ENCODE measurements around the gene KLHL28. TPM values are rescaled to one million over a fixed set of nuclear protein-coding genes. Genes with fewer than 3 reads are reported as not detected.

Gene KLHL28
- total RNA-seq, 3 donors from 2014 or later (not counting 1 experiment from before 2014, with no cell fraction given), result 47.6 to 59.7 (median 56.0) TPM

DNA sequence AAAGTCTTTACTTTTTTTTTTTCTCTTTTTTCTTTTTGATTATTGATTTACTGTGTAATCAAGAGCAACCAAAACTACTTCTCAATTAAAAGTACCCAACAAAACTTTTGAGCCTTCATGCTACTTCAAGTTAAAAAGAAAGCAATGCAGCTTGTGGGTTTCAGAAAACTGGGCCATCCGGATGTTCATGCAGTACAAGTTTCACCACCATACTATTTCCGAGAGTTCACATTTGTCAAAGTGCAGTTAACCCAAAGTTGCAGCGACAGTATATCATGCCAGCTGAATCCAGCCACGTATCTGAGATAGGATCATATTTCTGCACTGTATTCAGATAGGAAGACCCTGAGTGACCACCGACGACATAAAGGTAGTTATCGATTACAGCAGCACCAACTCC, 33.0 kb downstream of the KLHL28 start:
- H3K27me3 Mint-ChIP-seq (ENCODE audit: low read depth in 2 of 2), result no peaks in the 10 kb centered on the region
- H3K4me1 Mint-ChIP-seq, result peaks cover 0 to 5% of the 10 kb centered on the region in 2 donors
- Histone ChIP-seq H3K4me1 (ENCODE audit: control insufficient read depth, insufficient read depth, low read length) (no peaks in the 10 kb centered on the region), H3K27ac (ENCODE audit: low read length) (no peak overlapping the region), H3K27me3 (ENCODE audit: control insufficient read depth, insufficient read depth, low read length) (no peaks in the 10 kb centered on the region), H3K9me3 (ENCODE audit: control insufficient read depth, insufficient read depth, low read length) (no peaks in the 10 kb centered on the region), H3K36me3 (ENCODE audit: control insufficient read depth, insufficient read depth, low read length) (peaks cover 9% of the 10 kb centered on the region), H3K4me3 (ENCODE audit: low read length) (no peak overlapping the region)
- TF ChIP-seq, protein P1, sequence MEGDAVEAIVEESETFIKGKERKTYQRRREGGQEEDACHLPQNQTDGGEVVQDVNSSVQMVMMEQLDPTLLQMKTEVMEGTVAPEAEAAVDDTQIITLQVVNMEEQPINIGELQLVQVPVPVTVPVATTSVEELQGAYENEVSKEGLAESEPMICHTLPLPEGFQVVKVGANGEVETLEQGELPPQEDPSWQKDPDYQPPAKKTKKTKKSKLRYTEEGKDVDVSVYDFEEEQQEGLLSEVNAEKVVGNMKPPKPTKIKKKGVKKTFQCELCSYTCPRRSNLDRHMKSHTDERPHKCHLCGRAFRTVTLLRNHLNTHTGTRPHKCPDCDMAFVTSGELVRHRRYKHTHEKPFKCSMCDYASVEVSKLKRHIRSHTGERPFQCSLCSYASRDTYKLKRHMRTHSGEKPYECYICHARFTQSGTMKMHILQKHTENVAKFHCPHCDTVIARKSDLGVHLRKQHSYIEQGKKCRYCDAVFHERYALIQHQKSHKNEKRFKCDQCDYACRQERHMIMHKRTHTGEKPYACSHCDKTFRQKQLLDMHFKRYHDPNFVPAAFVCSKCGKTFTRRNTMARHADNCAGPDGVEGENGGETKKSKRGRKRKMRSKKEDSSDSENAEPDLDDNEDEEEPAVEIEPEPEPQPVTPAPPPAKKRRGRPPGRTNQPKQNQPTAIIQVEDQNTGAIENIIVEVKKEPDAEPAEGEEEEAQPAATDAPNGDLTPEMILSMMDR (IDR thresholded peaks at IDR 0.05), result no peak
- ATAC-seq, result peak in 2 of 3 donors; percentile 41 to 44
- peak overlapping the region; percentile 56 to 68 for H3K27ac Mint-ChIP-seq
- DNase-seq, result peak in 1 of 2 donors; percentile 38
- no peaks in the 10 kb centered on the region for H3K9me3 Mint-ChIP-seq
- peak overlapping the region; percentile 29 for H3K4me3 Mint-ChIP-seq
- WGBS (ENCODE audit: insufficient coverage), result 93% methylated on average over 6 of the region's 7 CpGs
- intact Hi-C loops (cut with micrococcal nuclease), result no loop called here
- H3K36me3 Mint-ChIP-seq, result no peaks in the 10 kb centered on the region

DNA sequence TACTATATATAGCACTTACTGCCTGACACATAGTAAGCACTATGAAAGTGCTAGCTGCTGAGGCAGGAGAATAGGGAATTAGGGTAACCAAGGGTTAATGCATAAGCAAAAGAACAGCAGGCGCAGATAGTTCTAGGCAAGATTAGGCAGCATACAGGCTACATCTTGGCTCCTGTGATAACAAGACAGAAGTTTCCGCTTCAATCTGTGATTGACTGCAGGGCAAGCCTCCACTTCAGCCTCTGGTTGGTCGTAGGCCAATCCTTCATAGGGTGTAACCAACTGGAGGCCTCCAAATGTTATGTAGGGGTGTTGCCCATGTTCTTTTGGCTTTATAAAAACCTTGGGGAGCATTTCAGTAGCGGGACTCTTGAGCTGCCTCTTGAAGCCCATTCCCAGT, 46.9 kb downstream of the KLHL28 start:
- intact Hi-C loops (cut with micrococcal nuclease), result no loop called here

DNA sequence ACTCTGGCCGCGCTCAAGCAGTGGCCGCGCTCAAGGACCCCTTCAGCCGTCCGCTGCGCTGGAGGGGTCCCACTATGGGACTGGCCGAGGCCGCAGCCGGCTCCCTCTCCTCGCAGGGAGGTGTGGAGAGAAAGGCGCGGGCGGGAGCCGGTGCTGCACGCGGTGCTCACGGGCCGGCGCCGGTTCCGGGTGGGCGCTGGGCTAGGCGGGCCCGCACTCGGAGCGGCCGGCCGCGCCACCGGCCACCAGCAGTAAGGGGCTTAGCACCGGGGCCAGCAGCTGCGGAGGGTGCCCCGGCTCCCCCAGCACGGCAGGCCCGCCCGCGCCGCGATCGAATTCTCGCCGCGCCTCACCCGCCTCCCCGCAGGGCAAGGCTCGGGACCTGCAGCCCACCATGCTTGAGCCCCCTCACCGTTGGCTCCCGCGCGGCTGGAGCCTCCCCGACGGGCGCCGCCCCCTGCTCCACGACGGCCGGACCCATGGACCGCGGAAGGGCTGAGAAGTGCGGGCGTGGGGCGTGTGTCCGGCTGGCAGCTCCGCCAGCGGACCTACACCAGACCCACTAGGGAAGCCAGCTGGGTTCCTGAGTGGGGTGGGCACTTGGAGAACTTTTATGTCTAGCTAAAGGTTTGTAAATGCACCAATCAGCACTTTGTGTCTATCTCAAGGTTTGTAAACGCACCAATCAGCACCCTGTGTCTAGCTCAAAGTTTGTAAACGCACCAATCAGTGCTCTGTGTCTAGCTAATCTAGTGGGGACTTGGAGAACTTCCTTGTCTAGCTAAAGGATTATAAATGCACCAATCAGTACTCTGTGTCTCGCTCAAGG, 49.5 kb downstream of the KLHL28 start:
- TF ChIP-seq, protein P1 (IDR thresholded peaks at IDR 0.05), result no peak
- WGBS (ENCODE audit: insufficient coverage), result 25% methylated on average over 69 of the region's 69 CpGs
- intact Hi-C loops (cut with micrococcal nuclease), result no loop called here
- peaks cover 24% of the 10 kb centered on the region for H3K27me3 ChIP-seq (ENCODE audit: control insufficient read depth, insufficient read depth, low read length)
- no peaks in the 10 kb centered on the region for H3K36me3 ChIP-seq (ENCODE audit: control insufficient read depth, insufficient read depth, low read length)
- peaks cover 3% of the 10 kb centered on the region for H3K4me1 ChIP-seq (ENCODE audit: control insufficient read depth, insufficient read depth, low read length)
- H3K9me3 ChIP-seq (ENCODE audit: control insufficient read depth, insufficient read depth, low read length), result peaks cover 7% of the 10 kb centered on the region
- no peaks in the 10 kb centered on the region for H3K36me3 Mint-ChIP-seq
- H3K4me3 Mint-ChIP-seq, result peak overlapping the region; percentile 49
- no peak overlapping the region for H3K27ac ChIP-seq (ENCODE audit: low read length)
- no peak overlapping the region for H3K4me3 ChIP-seq (ENCODE audit: low read length)
- no peak overlapping the region for H3K27ac Mint-ChIP-seq
- no peaks in the 10 kb centered on the region for H3K4me1 Mint-ChIP-seq
- ATAC-seq (peak in 2 of 3 donors; percentile 46 to 58), DNase-seq (no peak)
- peaks cover 26 to 32% of the 10 kb centered on the region in 2 donors for H3K27me3 Mint-ChIP-seq (ENCODE audit: low read depth in 2 of 2)
- no peaks in the 10 kb centered on the region for H3K9me3 Mint-ChIP-seq

More for the DNA sequence above, 46.9 kb downstream of the KLHL28 start:
- Histone ChIP-seq H3K27ac (ENCODE audit: low read length) (no peak overlapping the region), H3K9me3 (ENCODE audit: control insufficient read depth, insufficient read depth, low read length) (peaks cover 7% of the 10 kb centered on the region), H3K4me3 (ENCODE audit: low read length) (no peak overlapping the region), H3K4me1 (ENCODE audit: control insufficient read depth, insufficient read depth, low read length) (peaks cover 3% of the 10 kb centered on the region), H3K36me3 (ENCODE audit: control insufficient read depth, insufficient read depth, low read length) (no peaks in the 10 kb centered on the region), H3K27me3 (ENCODE audit: control insufficient read depth, insufficient read depth, low read length) (peaks cover 20% of the 10 kb centered on the region)
- Mint-ChIP-seq H3K4me3 (no peak overlapping the region), H3K9me3 (no peaks in the 10 kb centered on the region), H3K36me3 (no peaks in the 10 kb centered on the region), H3K4me1 (no peaks in the 10 kb centered on the region), H3K27ac (no peak overlapping the region), H3K27me3 (ENCODE audit: low read depth in 2 of 2) (peaks cover 26 to 29% of the 10 kb centered on the region in 2 donors)
- DNase-seq, result no peak
- ATAC-seq, result no peak
- TF ChIP-seq, protein P1 (IDR thresholded peaks at IDR 0.05), result no peak
- 93% methylated on average over 3 of the region's 4 CpGs for WGBS (ENCODE audit: insufficient coverage)

Measured in natural killer cell (primary cell).